ENCODE data around the gene PCDHGC5.

The PCDHGC5 gene

DNA sequence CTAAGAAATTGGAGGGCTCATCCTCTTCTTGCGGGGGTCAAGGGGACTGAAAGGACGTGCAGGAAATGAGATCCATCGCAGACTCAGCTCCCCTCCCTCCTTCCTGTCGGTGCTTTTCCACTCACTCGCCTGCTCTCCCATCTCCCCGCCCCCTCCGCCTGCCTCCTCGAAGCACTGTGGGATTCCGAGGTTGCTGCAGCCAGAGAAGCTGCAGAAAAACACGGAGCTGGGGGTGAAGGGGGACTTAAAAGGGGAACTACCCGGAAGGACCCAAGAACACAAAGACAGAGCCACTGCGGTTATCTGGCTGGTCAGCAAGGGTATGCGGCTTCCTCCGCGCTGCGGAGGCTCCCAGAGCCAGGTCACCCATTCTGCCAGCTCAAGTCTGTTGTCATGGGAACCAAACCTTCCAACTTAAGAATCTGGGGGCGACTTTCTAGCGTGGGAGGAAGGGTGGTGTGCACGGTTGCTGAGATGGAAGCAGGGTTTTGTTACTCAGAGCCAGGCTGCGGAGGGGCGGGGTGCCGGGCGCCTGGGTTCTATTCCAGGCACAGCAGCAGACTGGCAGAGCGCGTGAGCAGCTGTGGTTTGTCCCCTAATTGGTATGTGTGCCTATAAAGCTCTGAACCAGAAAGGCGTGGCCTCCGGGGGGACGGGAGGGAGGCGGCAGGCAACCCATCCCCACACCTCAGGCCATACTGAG lies 24.9 kb downstream of the PCDHGC5 start:
- peak; percentile 89 for TF ChIP-seq EGR1 (IDR thresholded peaks at IDR 0.05)
- TF ChIP-seq YY1 (IDR thresholded peaks at IDR 0.05; ENCODE audit: low read depth) = no peak

DNA sequence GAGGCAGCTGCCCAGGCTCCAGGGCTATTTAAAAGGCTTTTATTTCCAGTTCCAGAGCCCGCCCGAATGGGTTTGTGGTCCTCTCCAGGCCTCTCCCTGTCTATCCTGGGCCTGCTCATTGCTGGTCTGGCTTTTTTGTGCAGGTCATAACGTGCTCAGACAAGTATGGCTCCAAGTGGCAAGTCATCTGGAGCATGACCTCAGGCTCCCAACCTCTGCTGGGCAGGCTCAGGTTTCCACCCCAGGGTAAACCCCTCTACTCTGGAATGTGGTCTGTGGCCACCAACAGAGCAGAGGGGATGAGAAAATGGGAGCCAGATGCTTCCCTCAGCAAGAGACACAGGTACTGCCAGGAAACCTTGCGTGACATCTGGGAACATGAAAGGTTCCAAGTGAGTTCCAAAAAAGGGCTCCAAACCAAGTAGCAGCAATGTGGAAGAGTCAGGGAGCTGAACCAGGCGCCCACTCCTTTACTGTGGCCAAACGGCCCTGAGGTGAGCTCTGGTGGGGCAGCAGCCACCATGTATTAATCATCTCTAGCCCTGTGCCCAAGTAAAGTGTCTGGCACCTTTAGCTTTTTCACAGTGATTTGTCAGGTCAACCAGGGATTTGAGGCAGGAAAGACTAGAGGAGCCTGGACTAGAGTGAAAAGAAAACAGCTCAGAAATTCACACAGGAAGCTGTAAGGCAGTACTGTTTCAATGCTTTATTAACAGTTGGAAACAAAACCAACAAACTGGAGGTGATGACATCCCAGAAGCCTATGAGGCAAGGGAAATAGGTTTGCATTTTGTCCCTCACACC lies 25.7 kb downstream of the PCDHGC5 start:
- TF ChIP-seq TCF12 (IDR thresholded peaks at IDR 0.05; ENCODE audit: low read depth) = peak; percentile 85
- TF ChIP-seq FOXM1 (IDR thresholded peaks at IDR 0.05; ENCODE audit: borderline replicate concordance, low read depth) = no peak
- TF ChIP-seq, protein P1, sequence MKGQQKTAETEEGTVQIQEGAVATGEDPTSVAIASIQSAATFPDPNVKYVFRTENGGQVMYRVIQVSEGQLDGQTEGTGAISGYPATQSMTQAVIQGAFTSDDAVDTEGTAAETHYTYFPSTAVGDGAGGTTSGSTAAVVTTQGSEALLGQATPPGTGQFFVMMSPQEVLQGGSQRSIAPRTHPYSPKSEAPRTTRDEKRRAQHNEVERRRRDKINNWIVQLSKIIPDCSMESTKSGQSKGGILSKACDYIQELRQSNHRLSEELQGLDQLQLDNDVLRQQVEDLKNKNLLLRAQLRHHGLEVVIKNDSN (IDR thresholded peaks at IDR 0.05) = no peak
- TF ChIP-seq TEAD4 (IDR thresholded peaks at IDR 0.05) = peak; percentile 76
- TF ChIP-seq YY1 (IDR thresholded peaks at IDR 0.05; ENCODE audit: low read depth) = no peak
- TF ChIP-seq EP300 (IDR thresholded peaks at IDR 0.05; ENCODE audit: borderline replicate concordance) = peak; percentile 44; the same call in 1 of the 2 replicates
- no peak for TF ChIP-seq MAX (IDR thresholded peaks at IDR 0.05)
- peak; percentile 26; the same call in 1 of the 2 replicates for TF ChIP-seq NFIC (IDR thresholded peaks at IDR 0.05)
- TF ChIP-seq REST (IDR thresholded peaks at IDR 0.05; ENCODE audit: low read depth) = no peak
- no peak for TF ChIP-seq TAF1 (IDR thresholded peaks at IDR 0.05; ENCODE audit: low read depth)
- TF ChIP-seq RAD21 (IDR thresholded peaks at IDR 0.05; ENCODE audit: low read depth) = no peak
- TF ChIP-seq EGR1 (IDR thresholded peaks at IDR 0.05) = no peak
- TF ChIP-seq CEBPB (IDR thresholded peaks at IDR 0.05) = no peak
- no peak for TF ChIP-seq ZBTB7A (IDR thresholded peaks at IDR 0.05; ENCODE audit: low read depth)
- TF ChIP-seq CREB1 (IDR thresholded peaks at IDR 0.05; ENCODE audit: low read depth) = no peak

GRCh38 chr5:141515141-141515540 lies 26.3 kb downstream of the PCDHGC5 start:
- no peak for TF ChIP-seq NFIC (IDR thresholded peaks at IDR 0.05)
- TF ChIP-seq, protein P1 (IDR thresholded peaks at IDR 0.05) = no peak
- no peak for TF ChIP-seq MAX (IDR thresholded peaks at IDR 0.05)
- TF ChIP-seq EP300 (IDR thresholded peaks at IDR 0.05; ENCODE audit: borderline replicate concordance) = no peak

- TF ChIP-seq TAF1 (IDR thresholded peaks at IDR 0.05; ENCODE audit: low read depth) = no peak
- TF ChIP-seq EP300 (IDR thresholded peaks at IDR 0.05; ENCODE audit: borderline replicate concordance) = no peak
- TF ChIP-seq FOXM1 (IDR thresholded peaks at IDR 0.05; ENCODE audit: borderline replicate concordance, low read depth) = no peak
- TF ChIP-seq TCF12 (IDR thresholded peaks at IDR 0.05; ENCODE audit: low read depth) = no peak
- no peak for TF ChIP-seq YY1 (IDR thresholded peaks at IDR 0.05; ENCODE audit: low read depth)
- TF ChIP-seq RAD21 (IDR thresholded peaks at IDR 0.05; ENCODE audit: low read depth) = no peak
These were observed 27.2 kb downstream of the PCDHGC5 start for GRCh38 chr5:141515946-141516671.

DNA sequence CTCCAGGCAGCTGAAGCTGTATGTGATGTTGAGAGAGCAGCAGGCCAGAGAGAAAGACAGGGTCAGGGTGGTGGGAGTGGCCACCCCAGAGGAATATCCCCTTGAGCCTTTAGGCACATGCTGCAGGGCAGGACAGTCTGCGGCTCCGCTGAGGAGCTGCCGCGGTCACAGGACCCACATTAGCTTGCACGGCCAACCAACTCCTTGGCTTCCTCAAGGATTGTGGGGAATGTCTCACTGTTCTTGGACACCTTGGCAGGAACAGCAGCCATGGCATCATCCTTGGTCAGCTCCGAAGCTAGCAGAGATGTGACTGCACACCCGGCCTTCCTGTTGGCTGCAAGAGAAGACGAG lies 27.8 kb downstream of the PCDHGC5 start:
- TF ChIP-seq NFIC (IDR thresholded peaks at IDR 0.05) (no peak), FOXM1 (IDR thresholded peaks at IDR 0.05; ENCODE audit: borderline replicate concordance, low read depth) (no peak), MAX (IDR thresholded peaks at IDR 0.05) (no peak), YY1 (IDR thresholded peaks at IDR 0.05; ENCODE audit: low read depth) (no peak), TAF1 (IDR thresholded peaks at IDR 0.05; ENCODE audit: low read depth) (no peak), TCF12 (IDR thresholded peaks at IDR 0.05; ENCODE audit: low read depth) (no peak), EP300 (IDR thresholded peaks at IDR 0.05; ENCODE audit: borderline replicate concordance) (no peak), CREB1 (IDR thresholded peaks at IDR 0.05; ENCODE audit: low read depth) (no peak), CEBPB (IDR thresholded peaks at IDR 0.05) (no peak), ZBTB7A (IDR thresholded peaks at IDR 0.05; ENCODE audit: low read depth) (no peak), TEAD4 (IDR thresholded peaks at IDR 0.05) (no peak), RAD21 (IDR thresholded peaks at IDR 0.05; ENCODE audit: low read depth) (no peak), EGR1 (IDR thresholded peaks at IDR 0.05) (no peak), REST (IDR thresholded peaks at IDR 0.05; ENCODE audit: low read depth) (no peak)
- TF ChIP-seq, protein P1 (IDR thresholded peaks at IDR 0.05) = no peak
